Fibroblast of villous mesenchyme (primary cell): ENCODE measurements around the gene C7orf57. TPM values are rescaled to one million over a fixed set of nuclear protein-coding genes. Genes with fewer than 3 reads are reported as not detected.

ENCODE experiments used
- DNase-seq: peaks from one replicate; pipeline ENCODE4 v3.0.0-alpha.2; 2010; ENCODE audit warnings: low read depth
- H3K4me3 ChIP-seq: 2 replicates; pipeline ENCODE4 v1.5.1; 2011; ENCODE audit warnings: low read depth, mild to moderate bottlenecking, low read length
- total RNA-seq: library from RNA; depleted of rRNA; stranded (reverse); fragments of >200 nt; gene quantifications from 2 replicates; pipeline ENCODE4 v1.2.3, GENCODE V29; 2012
- TF ChIP-seq, protein P1 (sequence below): IDR thresholded peaks from 2 replicates; pipeline ENCODE4 v1.5.1; 2012; ENCODE audit warnings: low read depth, mild to moderate bottlenecking, low read length; ENCODE audit not compliant: insufficient read depth

The C7orf57 gene
- total RNA-seq, 1 donor: 0.43 TPM

GRCh38 chr7:48009954-48010353 is 25.4 kb upstream of the C7orf57 start:
- TF ChIP-seq, protein P1, sequence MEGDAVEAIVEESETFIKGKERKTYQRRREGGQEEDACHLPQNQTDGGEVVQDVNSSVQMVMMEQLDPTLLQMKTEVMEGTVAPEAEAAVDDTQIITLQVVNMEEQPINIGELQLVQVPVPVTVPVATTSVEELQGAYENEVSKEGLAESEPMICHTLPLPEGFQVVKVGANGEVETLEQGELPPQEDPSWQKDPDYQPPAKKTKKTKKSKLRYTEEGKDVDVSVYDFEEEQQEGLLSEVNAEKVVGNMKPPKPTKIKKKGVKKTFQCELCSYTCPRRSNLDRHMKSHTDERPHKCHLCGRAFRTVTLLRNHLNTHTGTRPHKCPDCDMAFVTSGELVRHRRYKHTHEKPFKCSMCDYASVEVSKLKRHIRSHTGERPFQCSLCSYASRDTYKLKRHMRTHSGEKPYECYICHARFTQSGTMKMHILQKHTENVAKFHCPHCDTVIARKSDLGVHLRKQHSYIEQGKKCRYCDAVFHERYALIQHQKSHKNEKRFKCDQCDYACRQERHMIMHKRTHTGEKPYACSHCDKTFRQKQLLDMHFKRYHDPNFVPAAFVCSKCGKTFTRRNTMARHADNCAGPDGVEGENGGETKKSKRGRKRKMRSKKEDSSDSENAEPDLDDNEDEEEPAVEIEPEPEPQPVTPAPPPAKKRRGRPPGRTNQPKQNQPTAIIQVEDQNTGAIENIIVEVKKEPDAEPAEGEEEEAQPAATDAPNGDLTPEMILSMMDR: no peak
- no peak overlapping the region for H3K4me3 ChIP-seq
- no peak for DNase-seq

GRCh38 chr7:48011323-48011722 is 24.0 kb upstream of the C7orf57 start:
- TF ChIP-seq, protein P1: no peak
- no peak overlapping the region for H3K4me3 ChIP-seq
- no peak for DNase-seq

- DNase-seq: peak; percentile 66
- TF ChIP-seq, protein P1: no peak
- H3K4me3 ChIP-seq: no peak overlapping the region
Observed at GRCh38 chr7:48011951-48012350, 23.4 kb upstream of the C7orf57 start.

DNA sequence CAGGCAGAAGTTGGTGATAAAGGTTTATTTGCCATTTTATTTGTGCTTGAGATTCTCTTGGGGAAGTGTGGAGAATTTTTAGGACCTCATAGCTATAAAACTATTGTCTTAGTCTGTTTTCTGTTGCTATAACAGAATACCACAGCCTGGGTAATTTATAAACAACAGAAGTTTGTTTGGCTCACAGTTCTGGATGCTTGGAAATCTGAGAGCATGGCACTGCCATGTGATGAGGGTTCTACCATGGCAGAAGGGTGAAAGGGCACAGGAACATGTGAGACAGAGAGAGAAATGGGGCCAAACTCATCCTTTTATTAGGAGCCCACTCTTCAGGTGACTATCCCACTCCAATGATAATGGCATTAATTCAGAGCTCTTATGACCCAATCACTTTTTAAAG is 18.7 kb upstream of the C7orf57 start:
- TF ChIP-seq, protein P1: no peak
- H3K4me3 ChIP-seq: no peak overlapping the region
- no peak for DNase-seq

DNA sequence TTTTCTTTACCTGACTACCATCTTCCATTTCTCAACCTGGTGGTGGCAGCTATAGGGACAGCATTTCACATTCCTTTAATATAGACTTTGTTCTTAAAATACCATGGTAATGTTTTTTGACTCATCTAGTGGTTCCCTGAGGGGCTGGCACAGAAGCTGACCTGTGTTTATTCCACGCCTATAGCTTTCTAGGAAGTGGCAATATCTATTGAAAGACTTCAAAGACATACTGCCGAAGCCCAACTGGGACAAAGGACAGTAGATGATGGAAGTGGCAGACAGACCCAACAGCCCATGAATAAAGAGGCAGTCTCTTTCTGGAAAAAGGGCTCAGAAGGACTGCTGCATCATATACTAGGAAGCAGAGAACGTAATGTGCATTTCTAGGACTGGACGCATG is 17.7 kb upstream of the C7orf57 start:
- DNase-seq: no peak
- TF ChIP-seq, protein P1: no peak
- H3K4me3 ChIP-seq: no peak overlapping the region

DNA sequence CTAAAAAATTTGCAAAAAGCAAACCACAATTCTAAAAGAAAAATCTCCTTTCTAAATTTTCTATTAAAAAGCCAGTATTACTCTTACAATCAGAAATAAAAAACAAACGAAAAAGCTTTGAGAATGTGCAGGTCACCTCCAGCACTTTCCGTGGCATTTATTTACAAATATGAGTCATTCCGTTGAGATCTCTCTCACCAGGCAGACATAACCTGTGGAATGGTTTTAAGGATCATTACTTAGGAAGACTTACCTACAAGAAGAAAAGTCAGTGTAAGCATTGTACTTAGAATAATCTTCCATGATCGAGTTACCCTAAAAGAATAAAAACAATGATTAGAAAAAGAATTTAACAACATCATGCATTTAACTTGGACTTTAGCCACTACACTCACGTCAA is 9.7 kb upstream of the C7orf57 start:
- TF ChIP-seq, protein P1: no peak
- DNase-seq: peak; percentile 71
- H3K4me3 ChIP-seq: no peak overlapping the region

DNA sequence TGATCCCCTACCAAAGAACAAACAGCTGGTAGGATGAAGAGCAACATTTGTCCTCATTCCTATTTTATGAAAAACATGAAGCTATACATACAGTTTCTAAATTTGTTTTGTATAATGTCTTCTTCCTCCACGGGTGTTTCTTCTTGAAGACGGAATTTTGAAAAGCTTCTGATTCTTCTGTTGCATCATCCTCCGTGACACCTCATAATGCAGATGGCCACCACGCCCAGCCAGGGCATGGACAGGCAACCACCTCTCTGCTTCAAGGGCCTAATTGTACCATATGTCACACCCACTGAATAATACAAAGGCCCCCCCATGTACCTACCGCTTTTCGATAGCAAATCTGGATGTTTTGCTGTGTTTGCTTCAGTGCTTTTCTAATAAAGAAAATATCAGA is 6.4 kb upstream of the C7orf57 start, which contains the start of gene SUN3:
TSS of gene SUN3 (minus strand) at position 170 of the 400 bp plus-strand sequence. CDS start at position 1, 169 bp downstream.
- TF ChIP-seq, protein P1: no peak
- H3K4me3 ChIP-seq: no peak within 1 kb of the TSS
- DNase-seq: no peak
